ENCODE data around the gene RBP3. TPM values are rescaled to one million over a fixed set of nuclear protein-coding genes. Genes with fewer than 3 reads are reported as not detected.

The RBP3 gene
- total RNA-seq, 4 donors from 2014 or later: not detected

- no peak for DNase-seq
- H3K36me3 ChIP-seq: no peaks in the 10 kb centered on the region
- no peak overlapping the region for H3K27ac ChIP-seq
- H3K9me3 ChIP-seq: no peaks in the 10 kb centered on the region
- intact Hi-C loops (cut with DNase I; ENCODE audit: low total_unique reads): no loop called here
- H3K27me3 ChIP-seq: no peaks in the 10 kb centered on the region
- TF ChIP-seq, protein P1, sequence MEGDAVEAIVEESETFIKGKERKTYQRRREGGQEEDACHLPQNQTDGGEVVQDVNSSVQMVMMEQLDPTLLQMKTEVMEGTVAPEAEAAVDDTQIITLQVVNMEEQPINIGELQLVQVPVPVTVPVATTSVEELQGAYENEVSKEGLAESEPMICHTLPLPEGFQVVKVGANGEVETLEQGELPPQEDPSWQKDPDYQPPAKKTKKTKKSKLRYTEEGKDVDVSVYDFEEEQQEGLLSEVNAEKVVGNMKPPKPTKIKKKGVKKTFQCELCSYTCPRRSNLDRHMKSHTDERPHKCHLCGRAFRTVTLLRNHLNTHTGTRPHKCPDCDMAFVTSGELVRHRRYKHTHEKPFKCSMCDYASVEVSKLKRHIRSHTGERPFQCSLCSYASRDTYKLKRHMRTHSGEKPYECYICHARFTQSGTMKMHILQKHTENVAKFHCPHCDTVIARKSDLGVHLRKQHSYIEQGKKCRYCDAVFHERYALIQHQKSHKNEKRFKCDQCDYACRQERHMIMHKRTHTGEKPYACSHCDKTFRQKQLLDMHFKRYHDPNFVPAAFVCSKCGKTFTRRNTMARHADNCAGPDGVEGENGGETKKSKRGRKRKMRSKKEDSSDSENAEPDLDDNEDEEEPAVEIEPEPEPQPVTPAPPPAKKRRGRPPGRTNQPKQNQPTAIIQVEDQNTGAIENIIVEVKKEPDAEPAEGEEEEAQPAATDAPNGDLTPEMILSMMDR (IDR thresholded peaks at IDR 0.05): no peak
- no peak for TF ChIP-seq POLR2A (IDR thresholded peaks at IDR 0.05)
- no peaks in the 10 kb centered on the region for H3K4me1 ChIP-seq
- H3K4me3 ChIP-seq: no peak overlapping the region
Observed at GRCh38 chr10:47331954-47332353, 16.2 kb upstream of the RBP3 start.

GRCh38 chr10:47332371-47332770 lies 15.8 kb upstream of the RBP3 start:
- Histone ChIP-seq H3K36me3 (no peaks in the 10 kb centered on the region), H3K27me3 (no peaks in the 10 kb centered on the region), H3K27ac (no peak overlapping the region), H3K4me1 (no peaks in the 10 kb centered on the region), H3K9me3 (no peaks in the 10 kb centered on the region), H3K4me3 (no peak overlapping the region)
- TF ChIP-seq, protein P1 (IDR thresholded peaks at IDR 0.05): no peak
- no peak for TF ChIP-seq POLR2A (IDR thresholded peaks at IDR 0.05)
- intact Hi-C loops (cut with DNase I; ENCODE audit: low total_unique reads): no loop called here
- no peak for DNase-seq

- intact Hi-C loops (cut with DNase I; ENCODE audit: low total_unique reads): no loop called here
- TF ChIP-seq, protein P1 (IDR thresholded peaks at IDR 0.05): no peak
- H3K9me3 ChIP-seq: no peaks in the 10 kb centered on the region
Observed at GRCh38 chr10:47332946-47333345, 15.2 kb upstream of the RBP3 start.

DNA sequence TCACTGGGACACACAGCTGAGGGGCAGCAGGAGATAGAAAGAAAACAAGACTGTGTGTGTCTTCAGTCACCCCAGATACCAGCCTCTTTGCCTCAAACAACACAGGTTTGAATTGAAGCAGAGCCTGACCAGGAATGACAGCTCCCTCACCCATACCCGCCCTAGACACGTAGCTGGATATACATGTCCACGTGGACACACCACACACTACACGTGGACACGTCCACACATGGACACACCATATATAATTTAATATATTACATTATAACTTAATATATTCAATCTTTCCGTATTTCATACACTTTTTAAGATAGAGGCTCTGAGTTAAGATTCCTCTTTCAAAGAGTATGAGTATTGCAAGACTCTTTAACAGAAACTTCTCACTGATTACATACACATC lies 14.6 kb upstream of the RBP3 start:
- no peaks in the 10 kb centered on the region for H3K27me3 ChIP-seq
- H3K27ac ChIP-seq: no peak overlapping the region
- no peak for DNase-seq
- H3K9me3 ChIP-seq: no peaks in the 10 kb centered on the region
- H3K4me3 ChIP-seq: no peak overlapping the region
- intact Hi-C loops (cut with DNase I; ENCODE audit: low total_unique reads): no loop called here
- no peaks in the 10 kb centered on the region for H3K36me3 ChIP-seq
- H3K4me1 ChIP-seq: no peaks in the 10 kb centered on the region
- TF ChIP-seq, protein P1 (IDR thresholded peaks at IDR 0.05): no peak
- TF ChIP-seq POLR2A (IDR thresholded peaks at IDR 0.05): no peak

More at GRCh38 chr10:47332946-47333345, 15.2 kb upstream of the RBP3 start:
- no peak overlapping the region for H3K27ac ChIP-seq
- no peak for DNase-seq
- H3K4me3 ChIP-seq: no peak overlapping the region
- H3K27me3 ChIP-seq: no peaks in the 10 kb centered on the region
- H3K36me3 ChIP-seq: no peaks in the 10 kb centered on the region
- H3K4me1 ChIP-seq: no peaks in the 10 kb centered on the region

GRCh38 chr10:47334466-47335295 lies 13.5 kb upstream of the RBP3 start:
- intact Hi-C loops (cut with DNase I; ENCODE audit: low total_unique reads): no loop called here
- Histone ChIP-seq H3K9me3 (no peaks in the 10 kb centered on the region), H3K4me3 (no peak overlapping the region), H3K27me3 (no peaks in the 10 kb centered on the region), H3K36me3 (no peaks in the 10 kb centered on the region), H3K27ac (no peak overlapping the region), H3K4me1 (no peaks in the 10 kb centered on the region)
- no peak for DNase-seq
- TF ChIP-seq POLR2A (IDR thresholded peaks at IDR 0.05): no peak
- TF ChIP-seq, protein P1 (IDR thresholded peaks at IDR 0.05): no peak

Data from uterus (tissue), 4 donors.